Pancreas (tissue), 10 donors: ENCODE data around the gene LPO. TPM values are rescaled to one million over a fixed set of nuclear protein-coding genes. Genes with fewer than 3 reads are reported as not detected.

ENCODE experiments used
- ATAC-seq, 4 donors: fragments of 200-7000 bp; cut with Tn5 transposase; one replicate each; pipeline versions ENCODE4 v1.8.0 to v1.9.1; 2020; ENCODE audit warnings: mild to moderate bottlenecking in 4 of 4, moderate library complexity in 4 of 4
- DNase-seq, 6 donors: peaks; one replicate each; pipeline ENCODE4 v3.0.0-alpha.2; 2020
- FAIRE-seq: peaks from 2 replicates; lab custom pipeline; 2012; peaks lifted over from hg19 to GRCh38; lab: Jason Lieb, UNC
- H3K27ac ChIP-seq, 4 donors: fragments of 200-600 bp; sonication (generic); 1 replicate in 3 of 4; 2 replicates in 1 of 4; pipeline versions ENCODE4 v1.5.0 to v1.8.0; 2020
- H3K27me3 ChIP-seq, 4 donors: fragments of 200-600 bp; one replicate each; pipeline ENCODE4 v1.8.0; 2021
- H3K36me3 ChIP-seq, 3 donors: fragments of 200-600 bp; sonication (generic) in 1 of 3; one replicate each; pipeline versions ENCODE4 v1.5.0 to v1.8.0; 2020 to 2021
- H3K4me1 ChIP-seq, 3 donors: fragments of 200-600 bp; one replicate each; pipeline ENCODE4 v1.8.0; 2021
- H3K4me3 ChIP-seq, 4 donors: fragments of 200-600 bp; sonication (generic) in 2 of 4; one replicate each; pipeline versions ENCODE4 v1.5.0 to v1.8.0; 2020 to 2021
- H3K9me3 ChIP-seq, 4 donors: fragments of 200-600 bp; one replicate each; pipeline ENCODE4 v1.8.0; 2021
- WGBS, 2 donors: extraction: QIAGEN DNeasy Blood & Tissue Kit; methylation state at CpG; one replicate each; pipeline ENCODE4 v1.1.7; 2013; 5-methylcytosine and 5-hydroxymethylcytosine counted together
- intact Hi-C, 3 donors: fragments of 100-400 bp; cut with DNase I; formaldehyde crosslinking; loops; one replicate each; pipeline versions ENCODE4 v1.11.1 to v1.14.2; 2022
- polyA plus RNA-seq, 2 donors: library from polyadenylated mRNA; stranded (reverse); fragments of 200-250 nt; gene quantifications; one replicate each; pipeline ENCODE4 v1.2.3, GENCODE V29; 2013
- total RNA-seq, 6 donors: library from RNA; stranded (reverse); fragmentation: NEBNext Ultra II Directional in 4 of 6; extraction: Animal tissue kit (Norgen Biotek cat#: 25700) in 4 of 6; gene quantifications; one replicate each; pipeline versions ENCODE4 v1.2.1 to v1.2.4, GENCODE V29; 2021 to 2023
- TF ChIP-seq, protein P1 (sequence below), 4 donors: fragments of 200-600 bp; sonication (generic) in 3 of 4; IDR thresholded peaks; one replicate each; pipeline versions ENCODE4 v1.5.0 to v1.8.0; 2021; ENCODE audit warnings: antibody characterized with exemption in 4 of 4
- donor health status: healthy with polysubstance abuse.
- donor health status: DM: no; HTN: no; CAD: no; lungs with moderate emphysema.
- donor health status: DM: no; HTN: no; CAD: no.
- donor health status: control.
- donor health status: control.
- donor health status: Bipolar disorder and iron deficiency.
- donor health status: DM: yes; HTN: yes; CAD: no.
- donor health status: DM: no; HTN: no; CAD: no.
- donor health status: DM: no; HTN: no; CAD: no.
- donor health status: DM: yes; HTN: yes; CAD: no.

LPO gene
- total and polyA plus RNA-seq, 8 donors: 0.08 to 0.23 TPM; not detected in 6

DNA sequence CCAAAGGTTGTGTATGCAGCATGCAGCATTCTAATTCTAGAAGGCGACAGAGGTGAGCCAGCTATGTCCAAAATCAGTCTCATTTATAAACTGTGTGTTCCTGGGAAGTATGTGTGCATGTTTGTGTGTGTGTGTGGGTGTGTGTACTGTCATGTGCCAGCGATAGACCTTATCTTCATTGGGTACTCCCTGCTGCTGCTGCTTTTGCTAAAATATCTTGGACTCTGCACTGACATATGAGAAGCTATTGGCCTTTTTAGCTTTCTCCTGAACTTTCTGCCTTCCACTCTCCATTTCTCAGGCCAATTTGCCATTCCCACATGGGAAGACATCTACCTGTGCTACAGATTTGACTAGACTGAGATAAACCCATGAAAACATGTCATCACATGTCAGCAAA, 2.0 kb upstream of the LPO start:
- no peaks in the 10 kb centered on the region for H3K4me1 ChIP-seq
- intact Hi-C loops: no loop called here
- no peak overlapping the region for H3K4me3 ChIP-seq
- H3K27me3 ChIP-seq: no peaks in the 10 kb centered on the region
- FAIRE-seq: no peak
- H3K27ac ChIP-seq: no peak overlapping the region
- H3K9me3 ChIP-seq: no peaks in the 10 kb centered on the region
- ATAC-seq: no peak
- H3K36me3 ChIP-seq: no peaks in the 10 kb centered on the region
- DNase-seq: no peak
- TF ChIP-seq, protein P1, sequence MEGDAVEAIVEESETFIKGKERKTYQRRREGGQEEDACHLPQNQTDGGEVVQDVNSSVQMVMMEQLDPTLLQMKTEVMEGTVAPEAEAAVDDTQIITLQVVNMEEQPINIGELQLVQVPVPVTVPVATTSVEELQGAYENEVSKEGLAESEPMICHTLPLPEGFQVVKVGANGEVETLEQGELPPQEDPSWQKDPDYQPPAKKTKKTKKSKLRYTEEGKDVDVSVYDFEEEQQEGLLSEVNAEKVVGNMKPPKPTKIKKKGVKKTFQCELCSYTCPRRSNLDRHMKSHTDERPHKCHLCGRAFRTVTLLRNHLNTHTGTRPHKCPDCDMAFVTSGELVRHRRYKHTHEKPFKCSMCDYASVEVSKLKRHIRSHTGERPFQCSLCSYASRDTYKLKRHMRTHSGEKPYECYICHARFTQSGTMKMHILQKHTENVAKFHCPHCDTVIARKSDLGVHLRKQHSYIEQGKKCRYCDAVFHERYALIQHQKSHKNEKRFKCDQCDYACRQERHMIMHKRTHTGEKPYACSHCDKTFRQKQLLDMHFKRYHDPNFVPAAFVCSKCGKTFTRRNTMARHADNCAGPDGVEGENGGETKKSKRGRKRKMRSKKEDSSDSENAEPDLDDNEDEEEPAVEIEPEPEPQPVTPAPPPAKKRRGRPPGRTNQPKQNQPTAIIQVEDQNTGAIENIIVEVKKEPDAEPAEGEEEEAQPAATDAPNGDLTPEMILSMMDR (IDR thresholded peaks at IDR 0.05): no peak
- 65% methylated on average over 2 of the region's 2 CpGs for WGBS, 2 donors

DNA sequence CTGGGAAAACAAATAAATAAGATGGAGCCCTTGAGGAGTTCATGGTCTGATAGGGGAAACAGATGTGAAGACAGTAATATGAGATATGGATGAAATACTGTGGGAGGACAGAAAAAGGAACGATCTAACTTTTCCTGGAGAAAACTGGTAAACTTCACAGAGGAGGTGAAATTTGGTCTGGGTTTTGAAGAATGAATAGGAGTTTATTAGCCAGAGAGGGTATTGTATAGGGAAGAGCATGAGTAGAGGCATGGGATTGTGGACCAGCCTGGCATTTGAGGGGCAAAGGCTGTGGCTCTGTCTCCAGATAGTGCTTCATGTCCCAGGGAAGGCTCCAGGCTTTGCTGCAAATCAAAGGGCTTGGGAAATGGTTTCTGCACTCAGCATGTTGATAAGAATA, 1.6 kb downstream of the LPO start:
- FAIRE-seq: no peak
- 59 to 67% methylated on average over 1 of the region's 1 CpG for WGBS, 2 donors

DNA sequence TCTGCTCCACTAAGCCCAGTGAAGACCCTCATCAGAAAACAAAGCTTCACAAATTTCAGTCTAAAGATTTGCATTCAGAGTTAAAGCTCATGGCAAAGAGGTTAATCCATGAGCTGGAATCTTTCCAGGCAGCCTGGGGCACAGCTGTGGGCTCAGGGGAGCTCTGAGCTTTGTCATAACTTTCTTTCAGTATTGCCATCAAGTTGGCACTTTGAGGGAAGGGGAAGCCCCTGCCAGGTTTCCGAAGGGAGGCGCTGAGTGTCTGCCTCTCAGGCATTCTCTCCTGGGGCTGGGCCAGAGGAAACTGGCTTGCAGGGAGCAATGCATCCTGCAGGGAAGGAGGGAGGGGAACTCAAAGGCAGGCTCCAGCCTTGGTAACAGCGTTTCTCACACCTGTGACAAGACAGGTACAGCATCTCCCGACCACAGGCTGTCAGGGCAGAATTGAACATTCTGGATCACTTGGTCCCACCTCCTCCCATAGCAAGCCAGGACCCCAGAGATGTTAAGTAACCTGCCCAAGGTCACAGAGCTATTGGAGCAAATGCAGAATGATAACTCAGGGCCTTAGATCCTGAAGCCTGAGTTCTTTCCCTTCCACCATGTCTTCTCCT, 3.9 kb downstream of the LPO start:
- DNase-seq: no peak
- FAIRE-seq: no peak
- TF ChIP-seq, protein P1 (IDR thresholded peaks at IDR 0.05): no peak

More for the DNA sequence above, 1.6 kb downstream of the LPO start:
- Histone ChIP-seq H3K27ac (no peak overlapping the region), H3K4me1 (no peaks in the 10 kb centered on the region), H3K27me3 (no peaks in the 10 kb centered on the region), H3K4me3 (no peak overlapping the region), H3K9me3 (no peaks in the 10 kb centered on the region), H3K36me3 (no peaks in the 10 kb centered on the region)
- intact Hi-C loops: no loop called here
- TF ChIP-seq, protein P1 (IDR thresholded peaks at IDR 0.05): no peak
- no peak for ATAC-seq
- no peak for DNase-seq

DNA sequence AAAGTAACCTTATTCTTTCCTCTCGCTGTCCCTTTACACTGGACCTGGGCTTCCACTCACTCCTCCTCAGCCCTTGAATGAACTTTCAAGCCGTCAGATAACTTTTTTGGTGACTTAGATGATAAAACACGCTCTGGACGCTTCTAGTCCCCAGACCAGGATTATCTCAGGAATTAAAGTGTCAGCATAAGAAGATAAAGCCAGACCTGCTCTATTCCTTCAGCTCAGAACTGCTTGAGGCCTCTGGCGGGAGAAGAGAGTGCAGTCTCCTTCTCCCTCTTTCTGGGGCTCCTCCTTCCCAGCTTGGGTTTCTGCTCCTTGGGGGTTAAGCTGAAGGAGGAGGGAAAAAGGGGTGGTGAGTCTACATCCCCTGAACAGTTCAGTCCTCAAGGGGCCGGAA, 6.6 kb downstream of the LPO start:
- WGBS, 2 donors: 68 to 72% methylated on average over 6 of the region's 6 CpGs
- ATAC-seq: no peak
- Histone ChIP-seq H3K4me1 (no peaks in the 10 kb centered on the region), H3K9me3 (no peaks in the 10 kb centered on the region), H3K27me3 (no peaks in the 10 kb centered on the region), H3K4me3 (no peak overlapping the region), H3K36me3 (no peaks in the 10 kb centered on the region), H3K27ac (no peak overlapping the region)
- no peak for FAIRE-seq
- no peak for DNase-seq
- intact Hi-C loops: no loop called here
- TF ChIP-seq, protein P1 (IDR thresholded peaks at IDR 0.05): no peak

More for the DNA sequence above, 3.9 kb downstream of the LPO start:
- H3K9me3 ChIP-seq: no peaks in the 10 kb centered on the region
- WGBS, 2 donors: 9 to 10% methylated on average over 4 of the region's 4 CpGs
- H3K27ac ChIP-seq: no peak overlapping the region
- ATAC-seq: no peak
- intact Hi-C loops: no loop called here
- H3K4me3 ChIP-seq: no peak overlapping the region
- no peaks in the 10 kb centered on the region for H3K36me3 ChIP-seq
- no peaks in the 10 kb centered on the region for H3K27me3 ChIP-seq
- H3K4me1 ChIP-seq: no peaks in the 10 kb centered on the region

DNA sequence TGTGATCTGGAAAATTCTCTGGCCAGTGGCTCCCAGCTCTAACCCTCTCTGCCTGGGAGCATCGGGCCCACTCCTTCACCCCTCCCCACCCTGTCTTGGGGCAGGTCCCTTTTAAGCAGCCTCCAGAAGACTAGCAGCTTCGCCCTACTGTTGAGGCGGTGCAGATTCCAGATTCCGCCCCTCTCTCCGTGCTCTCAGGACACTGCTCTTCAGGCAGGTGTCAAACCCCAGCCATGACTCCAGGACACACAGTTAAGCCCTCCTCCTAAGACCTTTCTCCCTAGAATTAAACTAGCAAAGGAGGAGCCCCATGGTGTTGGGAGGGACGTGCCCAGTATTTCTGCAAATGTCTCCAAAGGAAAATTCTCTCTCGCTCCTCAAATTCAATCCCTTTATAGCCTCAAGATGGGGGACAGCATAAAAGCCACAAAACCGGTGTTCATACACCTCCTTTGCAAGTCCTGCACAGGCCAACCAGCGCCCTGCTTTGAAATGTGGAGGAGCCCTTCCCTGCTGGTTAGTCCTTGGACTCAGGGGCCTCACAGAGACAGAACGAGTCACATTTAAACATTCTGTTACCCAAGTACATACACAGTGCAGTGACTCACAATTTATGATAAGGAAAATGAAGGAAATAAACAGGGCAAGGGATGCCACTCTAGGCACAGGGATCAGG, 7.2 kb downstream of the LPO start:
- 54 to 64% methylated on average over 10 of the region's 10 CpGs for WGBS, 2 donors
- H3K27me3 ChIP-seq: no peaks in the 10 kb centered on the region
- no peak overlapping the region for H3K27ac ChIP-seq
- H3K4me3 ChIP-seq: no peak overlapping the region
- TF ChIP-seq, protein P1 (IDR thresholded peaks at IDR 0.05): no peak
- intact Hi-C loops: no loop called here
- no peaks in the 10 kb centered on the region for H3K9me3 ChIP-seq
- no peaks in the 10 kb centered on the region for H3K4me1 ChIP-seq
- ATAC-seq (no peak), FAIRE-seq (no peak), DNase-seq (no peak)
- H3K36me3 ChIP-seq: no peaks in the 10 kb centered on the region
